Osteocyte (in vitro differentiated cells): ENCODE results near the gene CFAP100. TPM values are rescaled to one million over a fixed set of nuclear protein-coding genes. Genes with fewer than 3 reads are reported as not detected.
A peak's percentile ranks its signal among the peaks of the same experiment; 100 is the strongest.

Source experiments
- DNase-seq: peaks from one replicate; pipeline ENCODE4 v3.0.0; 2021; ENCODE audit warnings: mixed read lengths; ENCODE audit not compliant: unreplicated experiment; ENCODE audit errors: extremely low spot score
- H3K27ac Mint-ChIP-seq: one replicate; pipeline ENCODE4 v1.8.0; 2021; ENCODE audit warnings: mild to moderate bottlenecking, mixed read lengths; ENCODE audit not compliant: unreplicated experiment
- H3K27me3 Mint-ChIP-seq: one replicate; pipeline ENCODE4 v1.8.0; 2021; ENCODE audit warnings: mixed read lengths; ENCODE audit not compliant: unreplicated experiment
- H3K36me3 Mint-ChIP-seq: one replicate; pipeline ENCODE4 v1.8.0; 2021; ENCODE audit warnings: mixed read lengths; ENCODE audit not compliant: unreplicated experiment
- H3K4me1 Mint-ChIP-seq: one replicate; pipeline ENCODE4 v1.8.0; 2021; ENCODE audit warnings: mixed read lengths; ENCODE audit not compliant: unreplicated experiment
- H3K4me3 Mint-ChIP-seq: one replicate; pipeline ENCODE4 v1.8.0; 2021; ENCODE audit warnings: mild to moderate bottlenecking, moderate library complexity, mixed read lengths; ENCODE audit not compliant: unreplicated experiment
- H3K9me3 Mint-ChIP-seq: one replicate; pipeline ENCODE4 v1.8.0; 2021; ENCODE audit warnings: mixed read lengths; ENCODE audit not compliant: unreplicated experiment
- total RNA-seq: library from RNA; stranded (reverse); gene quantifications from 2 replicates; pipeline ENCODE4 v1.2.1, GENCODE V29; 2021
- TF ChIP-seq, protein P1 (sequence below): fragments of 200-600 bp; sonication (generic); IDR thresholded peaks from 2 replicates; pipeline ENCODE4 v1.5.0; 2021; ENCODE audit warnings: antibody characterized with exemption, mild to moderate bottlenecking, moderate library complexity

The CFAP100 gene
- total RNA-seq, 1 donor from 2014 or later, result not detected

DNA sequence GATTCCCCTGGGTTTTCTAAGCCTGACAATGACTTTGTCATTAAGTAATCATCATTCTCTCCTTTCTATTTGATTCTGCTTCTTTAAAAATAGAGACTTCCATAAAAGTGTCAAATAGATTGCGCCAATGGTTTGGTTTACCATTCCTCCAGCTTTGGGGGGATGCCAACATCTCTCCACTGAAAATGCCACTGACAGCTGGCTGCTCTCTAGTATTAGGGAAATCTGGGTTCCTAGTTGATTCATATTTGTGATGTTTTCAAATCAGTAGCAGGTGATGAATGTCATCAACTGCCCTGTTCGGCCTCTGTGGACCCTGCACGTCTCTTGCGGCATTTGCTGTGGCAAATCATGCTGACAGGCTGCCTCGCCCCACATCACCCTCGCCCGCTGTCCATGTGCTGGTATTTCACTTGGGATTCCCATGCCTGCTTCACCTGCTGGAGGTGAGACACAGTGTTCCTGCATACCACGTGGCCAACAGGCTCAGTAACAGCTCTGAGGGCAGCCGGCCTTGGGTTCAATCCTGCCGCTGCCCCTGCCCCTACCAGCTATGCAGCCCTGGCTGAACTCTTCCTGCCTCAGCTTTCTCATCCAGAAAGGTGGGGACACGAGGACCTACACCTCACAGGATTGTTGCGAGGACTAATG, 52.9 kb downstream of the CFAP100 start:
- no peaks in the 10 kb centered on the region for H3K27me3 Mint-ChIP-seq
- H3K36me3 Mint-ChIP-seq, result peaks cover 24% of the 10 kb centered on the region
- H3K9me3 Mint-ChIP-seq, result no peaks in the 10 kb centered on the region
- H3K27ac Mint-ChIP-seq, result no peak overlapping the region
- peak; percentile 68 for DNase-seq
- TF ChIP-seq, protein P1, sequence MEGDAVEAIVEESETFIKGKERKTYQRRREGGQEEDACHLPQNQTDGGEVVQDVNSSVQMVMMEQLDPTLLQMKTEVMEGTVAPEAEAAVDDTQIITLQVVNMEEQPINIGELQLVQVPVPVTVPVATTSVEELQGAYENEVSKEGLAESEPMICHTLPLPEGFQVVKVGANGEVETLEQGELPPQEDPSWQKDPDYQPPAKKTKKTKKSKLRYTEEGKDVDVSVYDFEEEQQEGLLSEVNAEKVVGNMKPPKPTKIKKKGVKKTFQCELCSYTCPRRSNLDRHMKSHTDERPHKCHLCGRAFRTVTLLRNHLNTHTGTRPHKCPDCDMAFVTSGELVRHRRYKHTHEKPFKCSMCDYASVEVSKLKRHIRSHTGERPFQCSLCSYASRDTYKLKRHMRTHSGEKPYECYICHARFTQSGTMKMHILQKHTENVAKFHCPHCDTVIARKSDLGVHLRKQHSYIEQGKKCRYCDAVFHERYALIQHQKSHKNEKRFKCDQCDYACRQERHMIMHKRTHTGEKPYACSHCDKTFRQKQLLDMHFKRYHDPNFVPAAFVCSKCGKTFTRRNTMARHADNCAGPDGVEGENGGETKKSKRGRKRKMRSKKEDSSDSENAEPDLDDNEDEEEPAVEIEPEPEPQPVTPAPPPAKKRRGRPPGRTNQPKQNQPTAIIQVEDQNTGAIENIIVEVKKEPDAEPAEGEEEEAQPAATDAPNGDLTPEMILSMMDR, result no peak
- no peak overlapping the region for H3K4me3 Mint-ChIP-seq
- H3K4me1 Mint-ChIP-seq, result peaks cover 3% of the 10 kb centered on the region

DNA sequence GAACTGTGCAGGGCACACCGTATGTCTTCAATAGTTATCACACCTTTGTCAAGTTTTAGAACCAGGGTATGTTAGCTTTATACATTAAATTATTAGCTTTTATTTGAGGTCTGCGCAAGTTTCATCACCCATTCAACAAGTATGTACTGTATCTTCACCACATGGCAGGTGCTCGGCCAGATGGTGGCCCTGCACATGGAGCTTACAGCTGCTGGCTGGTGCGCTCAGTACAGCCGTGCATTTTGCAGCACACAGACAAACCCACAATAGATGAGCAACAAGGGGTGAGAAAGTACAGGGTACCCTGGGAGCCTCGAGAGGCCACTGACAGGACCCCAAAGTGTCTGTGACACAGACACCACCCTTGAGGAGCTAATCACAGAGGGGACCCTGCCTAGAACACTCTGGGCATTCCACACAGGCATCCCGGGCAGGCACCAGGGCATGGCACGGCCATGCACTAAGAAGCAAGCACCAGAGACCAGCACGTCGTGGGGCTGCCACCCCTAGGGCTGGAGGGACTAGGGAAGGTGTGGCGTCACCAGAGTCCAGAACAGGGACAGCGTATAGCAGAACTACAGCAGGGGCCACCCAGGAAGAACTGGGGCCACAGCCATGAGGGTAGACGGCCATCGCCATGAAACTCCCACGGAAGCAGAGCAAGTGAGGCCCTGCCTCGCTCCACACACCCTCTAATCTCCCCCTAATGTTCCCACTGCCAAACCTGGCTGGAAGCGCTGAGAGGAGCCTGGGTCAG, 53.6 kb downstream of the CFAP100 start:
- H3K27me3 Mint-ChIP-seq, result no peaks in the 10 kb centered on the region
- peaks cover 3% of the 10 kb centered on the region for H3K4me1 Mint-ChIP-seq

DNA sequence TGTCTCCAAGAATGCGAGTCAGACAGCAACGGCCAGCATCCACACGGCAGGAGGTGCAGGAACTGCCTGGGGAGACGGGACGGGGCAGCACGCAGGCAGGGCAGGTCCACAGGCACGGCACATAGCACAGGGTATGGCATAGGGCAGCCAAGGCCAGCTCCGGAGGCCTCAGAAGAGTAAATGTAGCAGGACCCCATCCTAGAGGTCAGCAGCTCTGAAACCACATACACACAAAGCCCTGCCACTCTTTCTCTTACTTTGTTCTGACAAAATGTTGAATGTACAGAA, 54.1 kb downstream of the CFAP100 start:
- Mint-ChIP-seq H3K4me3 (no peak overlapping the region), H3K27me3 (no peaks in the 10 kb centered on the region), H3K27ac (no peak overlapping the region), H3K4me1 (peaks cover 3% of the 10 kb centered on the region), H3K9me3 (no peaks in the 10 kb centered on the region), H3K36me3 (peaks cover 22% of the 10 kb centered on the region)
- TF ChIP-seq, protein P1, result no peak
- no peak for DNase-seq

More for the DNA sequence above, 53.6 kb downstream of the CFAP100 start:
- H3K4me3 Mint-ChIP-seq, result no peak overlapping the region
- H3K9me3 Mint-ChIP-seq, result no peaks in the 10 kb centered on the region
- no peak overlapping the region for H3K27ac Mint-ChIP-seq
- DNase-seq, result peak; percentile 78
- TF ChIP-seq, protein P1, result no peak
- H3K36me3 Mint-ChIP-seq, result peaks cover 22% of the 10 kb centered on the region

DNA sequence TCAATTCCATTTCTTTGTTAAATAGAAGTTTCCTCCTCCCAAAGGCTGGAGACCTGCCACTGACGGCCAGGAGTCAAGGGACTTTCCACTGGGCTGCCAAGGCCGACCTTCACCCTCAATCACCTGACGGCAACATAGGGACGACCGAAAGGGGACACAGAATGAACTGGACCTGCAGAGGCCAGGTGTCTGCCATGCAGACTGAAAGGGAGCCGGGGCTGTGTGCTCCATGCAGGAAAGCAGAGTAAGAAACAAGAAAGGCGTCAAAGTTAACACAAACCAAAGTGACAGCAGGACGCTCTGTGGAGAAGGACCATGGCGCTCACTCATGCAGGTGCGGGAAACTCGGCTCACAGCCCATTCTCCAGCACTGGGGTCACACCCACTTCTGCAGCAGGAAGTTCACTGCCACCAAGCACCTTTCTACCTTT, 54.9 kb downstream of the CFAP100 start:
- peaks cover 27% of the 10 kb centered on the region for H3K36me3 Mint-ChIP-seq
- no peak overlapping the region for H3K4me3 Mint-ChIP-seq
- no peaks in the 10 kb centered on the region for H3K9me3 Mint-ChIP-seq
- DNase-seq, result peak; percentile 70
- H3K27me3 Mint-ChIP-seq, result no peaks in the 10 kb centered on the region
- peaks cover 3% of the 10 kb centered on the region for H3K4me1 Mint-ChIP-seq
- no peak overlapping the region for H3K27ac Mint-ChIP-seq
- TF ChIP-seq, protein P1, result no peak

DNA sequence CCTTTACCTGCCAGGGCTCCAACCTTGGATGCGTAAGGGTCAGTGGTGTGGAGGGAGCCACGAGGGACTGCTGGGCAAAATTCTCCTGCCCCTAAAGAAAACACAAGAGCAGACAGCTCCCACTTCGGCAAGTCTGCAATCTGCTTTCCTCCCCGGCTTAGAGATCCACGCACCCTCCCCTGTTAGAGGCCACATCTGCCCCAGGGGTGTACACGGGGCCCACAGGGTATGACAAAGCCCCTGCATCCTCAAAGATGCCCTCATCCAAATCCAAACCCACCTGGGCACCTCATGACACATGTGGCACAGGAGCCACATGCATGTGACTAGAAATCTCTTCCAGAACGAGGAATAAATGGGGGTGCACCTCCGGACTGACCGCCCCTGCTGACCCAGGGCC, 55.5 kb downstream of the CFAP100 start:
- peak; percentile 49 for DNase-seq
- Mint-ChIP-seq H3K27me3 (no peaks in the 10 kb centered on the region), H3K4me1 (peaks cover 3% of the 10 kb centered on the region), H3K27ac (no peak overlapping the region), H3K4me3 (no peak overlapping the region), H3K36me3 (peaks cover 29% of the 10 kb centered on the region), H3K9me3 (no peaks in the 10 kb centered on the region)
- TF ChIP-seq, protein P1, result no peak
